NCI-H1694 treated with DMSO at 0.1 percent for 48 hours (cell line): ENCODE measurements around the gene CCNF.
"Not testable (repeated sequence)": the region's sequence is repeated elsewhere in the genome, so short reads cannot be mapped to it uniquely, and the experiment has no call there.

Experiments used
- DNase-seq: peaks from one replicate; lab custom pipeline; 2025; lab: John Stamatoyannopoulos, UW

The CCNF gene

DNA sequence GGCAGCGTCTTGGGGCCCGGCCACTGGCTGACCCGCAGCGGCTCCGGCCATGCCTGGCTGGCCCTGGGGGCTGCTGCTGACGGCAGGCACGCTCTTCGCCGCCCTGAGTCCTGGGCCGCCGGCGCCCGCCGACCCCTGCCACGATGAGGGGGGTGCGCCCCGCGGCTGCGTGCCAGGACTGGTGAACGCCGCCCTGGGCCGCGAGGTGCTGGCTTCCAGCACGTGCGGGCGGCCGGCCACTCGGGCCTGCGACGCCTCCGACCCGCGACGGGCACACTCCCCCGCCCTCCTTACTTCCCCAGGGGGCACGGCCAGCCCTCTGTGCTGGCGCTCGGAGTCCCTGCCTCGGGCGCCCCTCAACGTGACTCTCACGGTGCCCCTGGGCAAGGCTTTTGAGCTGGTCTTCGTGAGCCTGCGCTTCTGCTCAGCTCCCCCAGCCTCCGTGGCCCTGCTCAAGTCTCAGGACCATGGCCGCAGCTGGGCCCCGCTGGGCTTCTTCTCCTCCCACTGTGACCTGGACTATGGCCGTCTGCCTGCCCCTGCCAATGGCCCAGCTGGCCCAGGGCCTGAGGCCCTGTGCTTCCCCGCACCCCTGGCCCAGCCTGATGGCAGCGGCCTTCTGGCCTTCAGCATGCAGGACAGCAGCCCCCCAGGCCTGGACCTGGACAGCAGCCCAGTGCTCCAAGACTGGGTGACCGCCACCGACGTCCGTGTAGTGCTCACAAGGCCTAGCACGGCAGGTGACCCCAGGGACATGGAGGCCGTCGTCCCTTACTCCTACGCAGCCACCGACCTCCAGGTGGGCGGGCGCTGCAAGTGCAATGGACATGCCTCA, 42.6 kb downstream of the CCNF start:
- no peak for DNase-seq

DNA sequence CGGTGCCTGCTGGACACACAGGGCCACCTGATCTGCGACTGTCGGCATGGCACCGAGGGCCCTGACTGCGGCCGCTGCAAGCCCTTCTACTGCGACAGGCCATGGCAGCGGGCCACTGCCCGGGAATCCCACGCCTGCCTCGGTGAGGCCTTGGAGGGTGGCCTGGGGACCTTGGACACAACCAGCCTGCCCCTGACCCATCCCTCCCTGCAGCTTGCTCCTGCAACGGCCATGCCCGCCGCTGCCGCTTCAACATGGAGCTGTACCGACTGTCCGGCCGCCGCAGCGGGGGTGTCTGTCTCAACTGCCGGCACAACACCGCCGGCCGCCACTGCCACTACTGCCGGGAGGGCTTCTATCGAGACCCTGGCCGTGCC, 43.2 kb downstream of the CCNF start:
- no peak for DNase-seq

DNA sequence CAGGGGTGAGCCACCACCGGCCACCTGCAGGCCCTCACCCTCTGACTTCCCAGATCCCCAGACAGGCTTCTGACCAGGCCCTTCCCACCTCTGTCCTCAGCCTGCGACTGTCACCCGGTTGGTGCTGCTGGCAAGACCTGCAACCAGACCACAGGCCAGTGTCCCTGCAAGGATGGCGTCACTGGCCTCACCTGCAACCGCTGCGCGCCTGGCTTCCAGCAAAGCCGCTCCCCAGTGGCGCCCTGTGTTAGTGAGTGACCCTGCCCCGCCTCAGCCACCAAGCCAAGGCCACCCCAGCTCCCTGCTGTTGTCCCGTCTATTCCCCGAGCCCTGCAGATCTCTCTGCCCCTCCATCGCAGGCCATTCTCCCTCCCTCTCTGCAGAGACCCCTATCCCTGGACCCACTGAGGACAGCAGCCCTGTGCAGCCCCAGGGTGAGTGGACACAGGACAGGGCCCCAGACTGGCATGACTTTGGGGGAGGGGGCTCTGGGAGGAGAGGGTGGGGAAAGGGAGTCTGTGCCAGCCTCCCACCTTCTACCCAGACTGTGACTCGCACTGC, 43.7 kb downstream of the CCNF start:
- no peak for DNase-seq

DNA sequence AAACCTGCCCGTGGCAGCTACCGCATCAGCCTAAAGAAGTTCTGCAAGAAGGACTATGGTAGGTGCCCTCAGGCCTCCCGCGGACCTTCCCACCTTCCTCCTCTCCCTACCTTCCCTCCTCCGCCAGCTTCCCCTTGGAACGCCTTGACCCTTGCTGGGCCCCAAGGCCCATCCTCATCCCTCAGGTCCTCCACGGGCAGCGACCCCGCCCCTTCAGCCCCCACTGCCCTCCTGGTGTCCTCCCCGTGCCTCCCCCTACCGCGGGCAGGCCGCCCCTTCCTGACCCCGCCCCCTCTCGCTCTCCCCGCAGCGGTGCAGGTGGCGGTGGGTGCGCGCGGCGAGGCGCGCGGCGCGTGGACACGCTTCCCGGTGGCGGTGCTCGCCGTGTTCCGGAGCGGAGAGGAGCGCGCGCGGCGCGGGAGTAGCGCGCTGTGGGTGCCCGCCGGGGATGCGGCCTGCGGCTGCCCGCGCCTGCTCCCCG, 44.2 kb downstream of the CCNF start:
- no peak for DNase-seq

DNA sequence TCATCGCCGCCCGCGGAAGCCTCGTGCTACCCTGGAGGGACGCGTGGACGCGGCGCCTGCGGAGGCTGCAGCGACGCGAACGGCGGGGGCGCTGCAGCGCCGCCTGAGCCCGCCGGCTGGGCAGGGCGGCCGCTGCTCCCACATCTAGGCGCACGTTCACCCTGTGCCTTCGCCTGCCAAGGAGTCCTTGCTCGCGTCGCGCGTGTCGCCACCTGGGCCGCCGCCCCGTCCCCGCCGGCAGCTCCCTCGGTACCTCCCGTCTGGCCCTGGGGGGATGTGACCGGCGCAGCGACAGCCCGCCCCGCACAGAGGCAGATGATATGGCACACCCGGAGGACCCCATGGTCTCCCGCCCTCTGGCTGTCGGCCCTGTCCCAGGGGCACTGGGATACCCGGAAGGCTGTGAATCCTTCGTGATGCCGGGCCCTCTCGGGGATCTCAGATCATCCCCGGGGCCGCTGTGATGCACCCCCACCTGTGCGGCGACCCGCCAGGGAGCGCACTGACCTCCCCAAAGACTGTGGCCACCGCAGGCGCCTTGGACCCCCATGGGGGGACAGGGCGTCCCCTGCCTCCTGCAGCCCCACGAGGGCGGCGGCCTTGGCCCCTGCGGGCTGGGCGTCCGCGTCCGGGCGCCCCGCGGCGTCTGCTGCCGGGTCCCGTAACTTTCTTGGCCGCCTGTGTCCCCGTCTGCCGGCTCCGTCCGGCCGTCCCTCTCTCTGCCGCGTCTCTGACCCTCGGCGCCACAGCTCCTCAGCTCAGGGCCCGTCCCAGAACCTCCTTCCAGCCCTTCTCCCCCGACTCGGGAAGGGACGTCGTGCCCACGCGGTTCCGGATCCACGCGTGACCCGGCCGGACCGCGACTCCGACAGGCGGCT, 45.0 kb downstream of the CCNF start:
- no peak for DNase-seq

DNA sequence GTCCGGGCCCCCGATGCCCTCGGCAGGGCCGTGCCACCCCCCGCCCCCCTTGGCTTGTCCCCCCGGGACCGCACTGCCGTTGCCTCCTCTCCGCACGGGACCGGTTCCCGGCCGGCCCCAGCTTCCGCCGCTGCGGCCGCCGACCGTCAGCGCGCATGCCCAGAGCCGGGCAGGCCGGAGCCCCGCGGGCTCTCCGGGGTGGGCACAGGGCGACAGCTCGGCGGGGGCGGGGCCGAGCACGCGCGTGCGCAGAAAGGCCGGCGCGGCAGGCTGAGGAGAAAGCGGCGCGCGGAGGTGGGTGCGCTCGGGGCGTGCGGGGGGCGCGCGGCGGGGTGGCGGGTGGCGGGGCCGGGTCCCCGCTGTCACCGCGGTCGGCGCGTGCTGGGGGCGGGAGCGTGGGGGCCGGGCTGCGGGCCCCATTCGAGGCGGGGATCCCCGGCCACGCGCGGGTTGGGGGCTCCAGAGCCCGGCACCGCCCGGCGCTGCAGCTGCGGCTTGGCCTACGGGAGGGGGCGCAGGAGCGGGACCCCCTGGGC, 45.7 kb downstream of the CCNF start, which contains the start of gene TBC1D24:
Gene TBC1D24 (plus strand): TSS at position 251 of the 536 bp plus-strand sequence. CDS start 21,022 bp downstream, outside the sequence.
- DNase-seq: peak; percentile 17

DNA sequence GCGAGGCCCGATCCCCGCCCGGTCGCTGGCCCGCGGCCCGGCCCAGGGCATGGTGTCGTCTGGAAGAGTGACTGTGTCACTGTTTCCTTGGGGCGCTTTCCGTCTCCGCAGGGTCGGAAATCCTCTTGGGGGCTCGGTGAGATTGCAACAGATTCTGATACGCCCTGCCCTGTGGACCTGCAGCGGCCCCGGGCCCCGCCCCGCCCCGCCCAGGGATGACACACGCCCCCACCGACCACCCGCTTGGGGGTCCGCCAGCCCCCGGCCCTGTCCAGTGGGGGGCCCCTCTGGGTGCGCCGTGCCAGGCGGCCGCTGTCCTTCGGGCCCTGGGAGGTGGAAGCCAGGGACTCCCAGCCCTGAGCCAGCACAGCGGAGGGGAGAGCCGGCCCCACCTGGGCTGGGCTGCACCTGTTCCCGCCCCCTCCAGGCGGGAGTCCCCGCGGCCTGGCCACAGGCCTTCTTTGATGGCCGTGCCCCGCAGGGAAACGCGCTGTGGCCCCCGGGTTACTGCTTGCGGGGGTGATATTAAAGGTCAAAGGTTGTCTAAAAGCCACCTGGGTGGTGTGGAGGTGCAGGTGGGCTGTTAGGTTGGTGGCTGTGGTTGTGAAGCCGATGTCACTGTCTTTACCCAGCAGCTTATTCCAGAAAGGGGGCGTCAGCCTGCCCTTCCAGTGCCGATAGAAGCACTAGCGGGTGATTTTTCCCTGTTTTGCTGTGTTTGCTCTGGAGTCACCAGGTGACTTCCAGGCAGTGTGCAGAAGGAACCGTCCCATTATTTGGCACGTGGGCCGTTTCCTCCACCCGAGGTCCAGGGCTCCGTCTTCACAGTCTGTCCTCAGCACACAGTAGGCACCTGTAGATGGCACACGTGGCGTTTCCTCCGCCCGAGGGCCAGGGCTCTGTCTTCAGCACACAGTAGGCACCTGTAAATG, 46.4 kb downstream of the CCNF start:
- DNase-seq: no peak

DNA sequence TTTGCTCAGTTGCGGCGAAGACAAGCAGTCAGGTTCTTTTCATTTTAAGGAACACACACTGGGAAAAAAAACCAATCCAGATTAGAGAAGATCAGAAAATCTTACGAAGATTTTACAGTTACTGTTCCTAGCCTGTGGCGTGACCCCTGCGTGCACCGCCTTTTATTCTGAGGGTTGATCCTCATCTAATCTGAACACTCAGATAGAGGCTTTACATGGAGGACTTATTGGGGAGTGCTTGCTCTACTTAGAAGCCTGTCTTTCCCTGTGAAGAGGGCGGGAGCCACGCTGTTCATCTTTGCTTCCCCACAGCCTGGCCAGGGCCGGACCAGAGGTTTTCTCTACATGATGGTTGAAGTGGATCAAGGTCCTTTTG, 47.1 kb downstream of the CCNF start:
- DNase-seq: no peak

DNA sequence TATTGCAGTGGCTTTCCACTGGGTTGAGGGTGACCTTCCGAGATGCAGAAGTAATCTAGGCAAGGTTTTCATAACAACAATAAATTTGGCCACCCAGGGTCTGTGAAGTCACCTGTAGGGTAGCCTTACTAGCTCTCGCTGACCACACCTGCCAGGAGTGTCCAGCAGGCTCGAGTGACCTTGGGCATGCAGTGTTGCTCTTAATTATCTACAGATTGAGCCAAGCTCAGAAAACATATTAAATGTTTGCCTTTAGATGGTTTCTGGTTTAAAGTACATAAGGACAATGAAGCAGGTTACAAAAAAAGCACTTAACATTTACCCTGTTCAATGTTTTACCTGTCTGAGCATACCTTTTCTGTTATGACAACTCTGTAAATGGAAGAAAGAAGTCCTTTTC, 47.5 kb downstream of the CCNF start:
- no peak for DNase-seq

DNA sequence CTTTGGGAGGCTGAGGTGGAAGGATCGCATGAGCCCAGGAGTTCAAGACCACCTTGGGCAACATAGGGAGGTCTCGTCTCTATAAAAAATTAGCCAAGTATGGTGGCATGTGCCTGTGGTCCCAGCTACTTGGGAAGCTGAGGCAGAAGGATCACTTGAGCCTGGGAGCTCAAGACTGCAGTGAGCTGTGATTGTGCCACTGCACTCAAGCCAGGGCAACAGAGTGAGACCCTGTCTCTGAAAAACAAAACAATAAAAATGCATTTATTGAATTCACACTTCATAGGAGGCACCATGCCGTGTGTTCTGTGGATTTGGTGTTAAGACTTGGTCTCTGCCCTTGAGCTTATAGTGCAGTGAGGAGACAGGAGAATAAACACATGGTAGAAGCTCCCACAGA, 48.1 kb downstream of the CCNF start:
- DNase-seq: no peak

DNA sequence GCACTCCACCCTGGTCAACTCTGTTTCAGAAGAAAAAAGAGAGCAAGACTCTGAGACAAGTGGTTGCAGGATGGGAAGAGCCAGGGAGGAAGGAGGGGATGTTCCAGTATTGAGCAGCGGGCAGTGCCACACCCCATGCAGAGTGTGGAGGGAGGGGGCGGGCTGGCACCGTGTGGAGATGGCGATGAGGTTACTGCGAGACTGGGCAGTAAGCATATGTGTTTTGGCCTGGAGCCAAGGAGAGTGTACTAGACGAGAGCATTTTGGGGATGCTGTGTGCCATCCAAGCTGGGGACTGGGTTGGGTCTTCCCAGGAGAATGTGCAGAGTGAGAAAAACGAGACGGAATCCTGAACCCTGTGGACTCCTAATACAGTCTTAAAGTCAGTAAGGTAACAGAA, 49.0 kb downstream of the CCNF start:
- no peak for DNase-seq

DNA sequence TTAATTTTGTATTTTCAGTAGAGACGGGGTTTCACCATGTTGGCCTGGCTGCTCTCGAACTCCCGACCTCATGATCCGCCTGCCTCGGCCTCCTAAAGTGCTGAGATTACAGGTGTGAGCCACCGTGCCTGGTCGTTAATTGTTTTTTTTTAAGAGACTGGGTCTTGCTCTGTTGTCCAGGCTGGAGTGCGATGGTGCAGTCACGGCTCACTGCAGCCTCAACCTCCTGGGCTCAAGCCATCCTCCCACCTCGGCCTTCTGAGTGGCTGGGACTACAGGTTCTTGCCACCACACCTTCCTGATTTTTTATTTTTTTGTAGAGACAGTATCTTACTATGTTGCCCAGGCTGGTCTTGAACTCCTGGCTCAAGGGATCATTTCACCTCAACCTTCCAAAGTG, 50.7 kb downstream of the CCNF start:
- DNase-seq: not testable (repeated sequence)

DNA sequence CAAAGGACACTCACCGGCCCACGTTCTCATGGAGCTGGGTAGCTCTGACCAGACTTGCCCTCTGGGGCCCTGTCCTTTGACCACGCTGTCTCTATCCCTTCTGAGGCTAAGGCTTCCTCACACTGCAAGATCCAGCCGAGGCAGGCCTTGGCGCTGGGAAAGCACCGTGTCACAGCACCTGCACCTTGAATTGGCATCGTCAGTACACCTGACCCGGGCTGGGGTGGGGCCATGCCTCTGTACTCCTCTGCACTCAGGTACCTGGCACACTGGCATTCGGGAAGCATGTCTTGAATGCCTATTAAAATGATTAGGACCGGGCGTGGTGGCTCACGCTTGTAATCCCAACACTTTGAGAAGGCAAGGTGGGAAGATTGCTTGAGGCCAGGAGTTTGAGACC, 51.7 kb downstream of the CCNF start:
- no peak for DNase-seq

DNA sequence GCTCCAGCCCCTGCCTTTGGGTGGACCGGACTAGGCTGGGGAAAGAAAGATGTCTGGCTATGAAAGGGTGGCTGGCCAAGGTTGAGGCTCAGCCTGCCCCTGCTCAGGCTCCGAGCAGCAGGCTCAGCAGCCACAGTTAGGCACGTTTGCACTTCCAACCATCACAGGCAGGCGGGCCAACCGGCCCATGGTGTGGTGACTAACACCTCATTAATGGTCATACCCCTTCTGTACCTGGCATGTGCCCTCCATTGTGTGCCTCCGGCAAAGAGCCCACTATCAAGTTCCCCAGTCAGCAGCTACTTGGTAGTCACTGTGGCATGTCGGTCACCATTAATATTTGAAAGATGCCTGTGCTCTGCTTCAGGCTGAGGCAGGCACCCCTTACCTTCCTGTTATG, 52.4 kb downstream of the CCNF start:
- DNase-seq: no peak

DNA sequence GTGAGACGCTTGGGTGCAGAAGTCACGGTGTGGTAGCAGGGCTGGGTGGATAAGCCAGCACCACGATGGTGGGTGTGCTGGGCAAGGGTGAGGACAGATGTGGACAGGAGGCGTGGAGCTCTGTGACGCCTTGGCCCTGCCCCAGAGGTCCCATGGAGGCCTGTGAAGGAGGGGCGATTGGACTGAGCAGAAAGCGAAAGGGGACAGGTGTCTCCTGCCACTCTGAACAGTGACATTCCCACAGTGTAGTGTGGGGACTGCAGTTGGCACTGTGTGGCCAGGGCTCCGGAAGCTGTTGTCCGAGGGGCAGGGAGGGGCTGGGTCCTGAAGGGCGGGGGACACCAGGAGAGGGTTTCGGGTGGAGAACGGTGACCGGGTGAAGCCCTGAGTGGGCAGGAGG, 53.0 kb downstream of the CCNF start:
- no peak for DNase-seq

DNA sequence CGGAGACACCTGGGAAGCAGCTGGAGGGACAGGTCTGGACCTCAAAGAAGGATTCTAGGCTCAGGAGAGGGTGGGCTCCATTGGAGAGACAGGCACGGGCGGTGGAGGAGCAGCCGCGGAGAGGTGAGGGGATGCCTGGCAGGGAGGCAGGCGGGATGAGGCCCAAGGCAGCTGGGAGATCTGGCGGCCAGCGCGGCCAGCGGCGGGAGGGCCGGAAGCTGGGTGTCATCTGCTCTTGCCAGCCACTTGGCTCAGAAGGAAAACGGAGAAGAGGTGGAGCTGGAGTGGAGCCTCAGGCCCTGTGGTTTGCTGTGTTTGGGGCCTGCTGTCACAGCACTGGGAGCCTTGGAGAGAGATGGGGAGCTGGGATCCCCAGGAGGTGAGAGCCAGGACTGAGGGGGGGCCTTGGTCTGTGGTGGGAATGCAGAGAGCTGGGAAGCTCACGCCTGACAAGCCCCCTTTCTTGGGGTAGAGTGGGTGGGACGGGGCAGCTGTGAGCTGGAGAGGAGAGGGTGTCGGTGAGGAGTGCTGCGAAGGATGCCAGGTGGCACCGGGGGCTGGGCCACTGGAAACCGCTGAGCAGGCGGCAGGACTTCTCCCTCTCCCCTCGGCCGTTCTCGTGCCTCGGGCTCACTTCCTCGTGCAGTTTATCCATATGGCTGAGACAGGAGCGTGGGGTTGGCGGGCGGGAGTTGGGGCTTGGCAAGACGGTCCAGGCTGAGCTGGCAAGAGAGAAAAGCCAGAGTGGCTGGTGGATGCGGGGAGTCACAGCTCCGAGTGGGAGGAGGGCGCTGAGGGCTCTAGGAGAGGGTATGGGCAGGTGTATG, 53.7 kb downstream of the CCNF start:
- no peak for DNase-seq

DNA sequence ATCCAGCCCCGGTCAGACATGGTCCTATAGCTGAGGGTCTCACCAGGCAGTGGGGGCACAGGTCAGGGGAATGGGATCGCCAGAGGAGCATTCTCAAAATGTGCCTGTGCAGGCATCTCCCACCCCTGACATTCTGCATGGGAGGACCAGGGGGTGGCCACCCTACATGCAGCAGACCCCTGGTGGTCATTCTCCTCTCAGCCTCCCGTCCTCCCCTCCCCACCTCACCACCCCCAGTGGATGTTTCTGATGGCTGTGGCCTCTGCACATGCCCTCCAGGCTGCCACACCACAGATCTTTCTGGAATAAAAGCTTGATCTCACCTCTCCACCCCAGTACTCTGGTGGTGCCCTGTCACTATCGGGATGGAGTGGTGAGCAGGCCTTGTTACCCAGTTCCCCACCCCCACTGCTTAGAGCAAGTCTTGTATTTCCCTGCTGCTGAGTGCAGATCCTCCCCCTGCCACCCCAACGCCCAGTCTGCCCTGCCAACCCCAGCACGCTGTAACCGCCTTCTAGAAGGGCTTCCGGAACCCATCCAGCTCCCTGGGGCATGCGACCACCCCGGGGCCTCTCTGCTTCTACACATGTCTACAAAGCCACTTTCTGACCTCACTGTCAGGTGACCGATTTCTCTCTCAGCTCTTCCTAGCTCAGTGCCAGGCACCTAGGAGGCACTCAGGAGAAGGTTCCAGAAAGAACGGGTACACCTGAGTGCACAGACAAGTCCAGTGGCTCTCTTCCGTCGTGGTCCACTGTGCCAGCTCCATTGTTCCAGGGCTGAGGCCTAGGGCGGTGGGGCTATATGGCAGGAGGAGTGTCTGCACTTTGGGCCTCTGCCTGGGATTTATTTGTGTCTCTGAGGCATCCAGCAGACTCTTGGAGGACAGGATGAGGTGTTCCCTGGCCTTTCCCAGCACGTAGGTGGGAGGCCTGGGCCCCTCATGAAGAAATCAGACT, 55.0 kb downstream of the CCNF start:
- DNase-seq: no peak

DNA sequence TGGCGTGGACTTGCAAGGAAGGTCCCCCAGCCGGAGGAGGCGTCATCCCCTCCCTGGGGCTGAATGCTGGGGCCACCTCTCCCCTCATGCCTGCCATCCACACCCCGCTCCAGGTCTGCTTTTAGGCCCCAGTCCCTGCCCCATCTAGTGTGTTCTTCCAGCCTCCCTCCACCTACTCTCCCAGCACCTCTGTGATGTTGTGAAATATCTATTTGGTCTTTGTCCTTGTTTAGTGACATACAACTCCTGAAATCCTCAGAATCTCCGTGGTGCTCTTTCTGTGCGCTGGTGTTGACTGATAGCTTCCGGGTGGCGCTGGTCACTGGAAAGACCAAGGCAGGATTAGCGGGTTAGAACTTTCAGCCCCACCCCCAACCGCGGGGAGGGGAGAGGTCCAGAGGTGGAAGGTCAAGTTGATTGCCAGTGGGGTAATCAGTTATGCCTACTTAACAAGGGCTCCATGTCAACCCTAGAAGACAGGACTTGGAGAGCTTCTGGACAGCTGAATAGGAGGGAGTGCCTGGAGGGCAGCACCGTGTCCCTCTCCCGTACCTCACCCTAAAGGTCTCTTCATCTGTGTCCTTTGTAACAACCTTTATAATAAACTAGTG, 55.8 kb downstream of the CCNF start:
- DNase-seq: no peak
